ENCODE measurements around the gene TRPV6.

TRPV6 gene

GRCh38 chr7:142876236-142876960 is 9.1 kb downstream of the TRPV6 start:
- H3K9ac ChIP-seq (ENCODE audit: low read length) = no peak overlapping the region
- H3K36me3 ChIP-seq (ENCODE audit: control insufficient read depth in 1 of 2, insufficient read depth in 2 of 2, low read depth in 1 of 2, low read length in 2 of 2) = no peaks in the 10 kb centered on the region
- DNase-seq = no peak
- no peaks in the 10 kb centered on the region for H3K4me1 ChIP-seq (ENCODE audit: control insufficient read depth, insufficient read depth, low read depth, low read length)
- no peak overlapping the region for H4K8ac ChIP-seq (ENCODE audit: low read length)
- whole genome bisulfite sequencing = 76% methylated on average over 6 of the region's 9 CpGs
- no peak overlapping the region for H3K14ac ChIP-seq (ENCODE audit: low read length in 2 of 2)
- no peaks in the 10 kb centered on the region for H3K79me1 ChIP-seq (replicated peaks; ENCODE audit: low read length, poor library complexity, severe bottlenecking)
- H3K4ac ChIP-seq (ENCODE audit: low read depth in 1 of 2, low read length in 2 of 2) = no peak overlapping the region
- H3K4me3 ChIP-seq (ENCODE audit: insufficient read depth in 1 of 2, low read depth in 1 of 2, low read length in 2 of 2) = no peak overlapping the region
- no peak overlapping the region for H2BK5ac ChIP-seq (ENCODE audit: low read depth, low read length, poor library complexity, severe bottlenecking)
- H2BK12ac ChIP-seq (ENCODE audit: low read length in 2 of 2) = no peak overlapping the region
- no peaks in the 10 kb centered on the region for H3K9me3 ChIP-seq (ENCODE audit: control insufficient read depth, low read length)
- H3K18ac ChIP-seq (ENCODE audit: low read depth in 1 of 2, low read length in 2 of 2) = no peak overlapping the region
- no peak overlapping the region for H2AK5ac ChIP-seq (ENCODE audit: low read length, severe bottlenecking)
- H3K23ac ChIP-seq (ENCODE audit: low read length in 2 of 2) = no peak overlapping the region
- no peak overlapping the region for H2BK15ac ChIP-seq (ENCODE audit: low read depth, poor library complexity, severe bottlenecking)
- H3K27ac ChIP-seq (ENCODE audit: low read length, poor library complexity, severe bottlenecking) = no peak overlapping the region
- no peak overlapping the region for H3K4me2 ChIP-seq (ENCODE audit: low read length, poor library complexity, severe bottlenecking)
- H2BK120ac ChIP-seq (ENCODE audit: low read depth, low read length) = no peak overlapping the region
- no peak overlapping the region for H4K91ac ChIP-seq (ENCODE audit: low read length)
- peaks cover 10 to 53% of the 10 kb centered on the region in 2 experiments for H3K27me3 ChIP-seq (ENCODE audit: control insufficient read depth in 1 of 2, insufficient read depth in 1 of 2, low read length in 2 of 2)
- H2AFZ ChIP-seq (ENCODE audit: low read depth, low read length) = no peak overlapping the region

GRCh38 chr7:142875456-142875855 is 10.1 kb downstream of the TRPV6 start:
- Histone ChIP-seq H3K79me1 (replicated peaks; ENCODE audit: low read length, poor library complexity, severe bottlenecking) (no peaks in the 10 kb centered on the region), H3K23ac (ENCODE audit: low read length in 2 of 2) (no peak overlapping the region), H3K27ac (ENCODE audit: low read length, poor library complexity, severe bottlenecking) (no peak overlapping the region), H3K4me3 (ENCODE audit: insufficient read depth in 1 of 2, low read depth in 1 of 2, low read length in 2 of 2) (no peak overlapping the region), H3K36me3 (ENCODE audit: control insufficient read depth in 1 of 2, insufficient read depth in 2 of 2, low read depth in 1 of 2, low read length in 2 of 2) (no peaks in the 10 kb centered on the region), H3K4ac (ENCODE audit: low read depth in 1 of 2, low read length in 2 of 2) (no peak overlapping the region), H2AFZ (ENCODE audit: low read depth, low read length) (no peak overlapping the region), H3K18ac (ENCODE audit: low read depth in 1 of 2, low read length in 2 of 2) (no peak overlapping the region), H3K9ac (ENCODE audit: low read length) (no peak overlapping the region), H2BK12ac (ENCODE audit: low read length in 2 of 2) (no peak overlapping the region), H4K91ac (ENCODE audit: low read length) (no peak overlapping the region), H3K4me1 (ENCODE audit: control insufficient read depth, insufficient read depth, low read depth, low read length) (no peaks in the 10 kb centered on the region), H3K27me3 (ENCODE audit: control insufficient read depth in 1 of 2, insufficient read depth in 1 of 2, low read length in 2 of 2) (peaks cover 10 to 45% of the 10 kb centered on the region in 2 experiments), H2BK15ac (ENCODE audit: low read depth, poor library complexity, severe bottlenecking) (no peak overlapping the region), H2AK5ac (ENCODE audit: low read length, severe bottlenecking) (no peak overlapping the region), H3K14ac (ENCODE audit: low read length in 2 of 2) (no peak overlapping the region), H4K8ac (ENCODE audit: low read length) (no peak overlapping the region), H2BK5ac (ENCODE audit: low read depth, low read length, poor library complexity, severe bottlenecking) (no peak overlapping the region), H3K9me3 (ENCODE audit: control insufficient read depth, low read length) (no peaks in the 10 kb centered on the region), H3K4me2 (ENCODE audit: low read length, poor library complexity, severe bottlenecking) (no peak overlapping the region), H2BK120ac (ENCODE audit: low read depth, low read length) (no peak overlapping the region)
- no peak for DNase-seq
- 87% methylated on average over 14 of the region's 14 CpGs for WGBS

- Histone ChIP-seq H3K27me3 (ENCODE audit: control insufficient read depth in 1 of 2, insufficient read depth in 1 of 2, low read length in 2 of 2) (peaks cover 5 to 38% of the 10 kb centered on the region in 2 experiments), H2AFZ (ENCODE audit: low read depth, low read length) (no peak overlapping the region), H3K79me1 (replicated peaks; ENCODE audit: low read length, poor library complexity, severe bottlenecking) (no peaks in the 10 kb centered on the region), H3K9ac (ENCODE audit: low read length) (no peak overlapping the region), H4K91ac (ENCODE audit: low read length) (no peak overlapping the region), H3K9me3 (ENCODE audit: control insufficient read depth, low read length) (no peaks in the 10 kb centered on the region), H2BK5ac (ENCODE audit: low read depth, low read length, poor library complexity, severe bottlenecking) (no peak overlapping the region), H2AK5ac (ENCODE audit: low read length, severe bottlenecking) (no peak overlapping the region), H2BK15ac (ENCODE audit: low read depth, poor library complexity, severe bottlenecking) (no peak overlapping the region), H2BK120ac (ENCODE audit: low read depth, low read length) (no peak overlapping the region), H3K23ac (ENCODE audit: low read length in 2 of 2) (no peak overlapping the region), H3K4me1 (ENCODE audit: control insufficient read depth, insufficient read depth, low read depth, low read length) (no peaks in the 10 kb centered on the region), H2BK12ac (ENCODE audit: low read length in 2 of 2) (no peak overlapping the region), H3K18ac (ENCODE audit: low read depth in 1 of 2, low read length in 2 of 2) (no peak overlapping the region), H3K4ac (ENCODE audit: low read depth in 1 of 2, low read length in 2 of 2) (no peak overlapping the region), H3K4me2 (ENCODE audit: low read length, poor library complexity, severe bottlenecking) (no peak overlapping the region), H3K27ac (ENCODE audit: low read length, poor library complexity, severe bottlenecking) (no peak overlapping the region), H4K8ac (ENCODE audit: low read length) (no peak overlapping the region), H3K36me3 (ENCODE audit: control insufficient read depth in 1 of 2, insufficient read depth in 2 of 2, low read depth in 1 of 2, low read length in 2 of 2) (no peaks in the 10 kb centered on the region), H3K14ac (ENCODE audit: low read length in 2 of 2) (no peak overlapping the region), H3K4me3 (ENCODE audit: insufficient read depth in 1 of 2, low read depth in 1 of 2, low read length in 2 of 2) (no peak overlapping the region)
- WGBS = 74% methylated on average over 6 of the region's 6 CpGs
- no peak for DNase-seq
Measured at GRCh38 chr7:142874837-142875236, 10.7 kb downstream of the TRPV6 start.

- Histone ChIP-seq H2BK15ac (ENCODE audit: low read depth, poor library complexity, severe bottlenecking) (no peak overlapping the region), H3K14ac (ENCODE audit: low read length in 2 of 2) (no peak overlapping the region), H2BK120ac (ENCODE audit: low read depth, low read length) (no peak overlapping the region), H3K27ac (ENCODE audit: low read length, poor library complexity, severe bottlenecking) (no peak overlapping the region), H2AFZ (ENCODE audit: low read depth, low read length) (no peak overlapping the region), H3K23ac (ENCODE audit: low read length in 2 of 2) (no peak overlapping the region), H3K9ac (ENCODE audit: low read length) (no peak overlapping the region), H3K4me3 (ENCODE audit: insufficient read depth in 1 of 2, low read depth in 1 of 2, low read length in 2 of 2) (no peak overlapping the region), H4K91ac (ENCODE audit: low read length) (no peak overlapping the region), H2BK5ac (ENCODE audit: low read depth, low read length, poor library complexity, severe bottlenecking) (no peak overlapping the region), H3K4me2 (ENCODE audit: low read length, poor library complexity, severe bottlenecking) (no peak overlapping the region), H3K9me3 (ENCODE audit: control insufficient read depth, low read length) (no peaks in the 10 kb centered on the region), H3K79me1 (replicated peaks; ENCODE audit: low read length, poor library complexity, severe bottlenecking) (no peaks in the 10 kb centered on the region), H3K36me3 (ENCODE audit: control insufficient read depth in 1 of 2, insufficient read depth in 2 of 2, low read depth in 1 of 2, low read length in 2 of 2) (no peaks in the 10 kb centered on the region), H3K4ac (ENCODE audit: low read depth in 1 of 2, low read length in 2 of 2) (no peak overlapping the region), H2BK12ac (ENCODE audit: low read length in 2 of 2) (no peak overlapping the region), H3K27me3 (ENCODE audit: control insufficient read depth in 1 of 2, insufficient read depth in 1 of 2, low read length in 2 of 2) (peaks cover under 1 to 34% of the 10 kb centered on the region in 2 experiments), H2AK5ac (ENCODE audit: low read length, severe bottlenecking) (no peak overlapping the region), H3K4me1 (ENCODE audit: control insufficient read depth, insufficient read depth, low read depth, low read length) (no peaks in the 10 kb centered on the region), H4K8ac (ENCODE audit: low read length) (no peak overlapping the region), H3K18ac (ENCODE audit: low read depth in 1 of 2, low read length in 2 of 2) (no peak overlapping the region)
- DNase-seq = no peak
- 86% methylated on average over 7 of the region's 7 CpGs for WGBS
Measured at GRCh38 chr7:142874409-142874808, 11.1 kb downstream of the TRPV6 start.
